Tongue (tissue), 2 donors: ENCODE results near the gene PBX4. TPM values are rescaled to one million over a fixed set of nuclear protein-coding genes. Genes with fewer than 3 reads are reported as not detected.
"Not testable (repeated sequence)": the region's sequence is repeated elsewhere in the genome, so short reads cannot be mapped to it uniquely, and the experiment has no call there.

Source experiments
- DNase-seq: peaks from one replicate; pipeline ENCODE4 v3.0.0-alpha.2; 2015
- total RNA-seq: library from RNA; depleted of rRNA; stranded (reverse); fragments of >200 nt; gene quantifications from one replicate; pipeline ENCODE4 v1.2.3, GENCODE V29; 2014

Gene PBX4, protein sequence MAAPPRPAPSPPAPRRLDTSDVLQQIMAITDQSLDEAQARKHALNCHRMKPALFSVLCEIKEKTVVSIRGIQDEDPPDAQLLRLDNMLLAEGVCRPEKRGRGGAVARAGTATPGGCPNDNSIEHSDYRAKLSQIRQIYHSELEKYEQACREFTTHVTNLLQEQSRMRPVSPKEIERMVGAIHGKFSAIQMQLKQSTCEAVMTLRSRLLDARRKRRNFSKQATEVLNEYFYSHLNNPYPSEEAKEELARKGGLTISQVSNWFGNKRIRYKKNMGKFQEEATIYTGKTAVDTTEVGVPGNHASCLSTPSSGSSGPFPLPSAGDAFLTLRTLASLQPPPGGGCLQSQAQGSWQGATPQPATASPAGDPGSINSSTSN
- total RNA-seq, result 2.8 TPM

DNA sequence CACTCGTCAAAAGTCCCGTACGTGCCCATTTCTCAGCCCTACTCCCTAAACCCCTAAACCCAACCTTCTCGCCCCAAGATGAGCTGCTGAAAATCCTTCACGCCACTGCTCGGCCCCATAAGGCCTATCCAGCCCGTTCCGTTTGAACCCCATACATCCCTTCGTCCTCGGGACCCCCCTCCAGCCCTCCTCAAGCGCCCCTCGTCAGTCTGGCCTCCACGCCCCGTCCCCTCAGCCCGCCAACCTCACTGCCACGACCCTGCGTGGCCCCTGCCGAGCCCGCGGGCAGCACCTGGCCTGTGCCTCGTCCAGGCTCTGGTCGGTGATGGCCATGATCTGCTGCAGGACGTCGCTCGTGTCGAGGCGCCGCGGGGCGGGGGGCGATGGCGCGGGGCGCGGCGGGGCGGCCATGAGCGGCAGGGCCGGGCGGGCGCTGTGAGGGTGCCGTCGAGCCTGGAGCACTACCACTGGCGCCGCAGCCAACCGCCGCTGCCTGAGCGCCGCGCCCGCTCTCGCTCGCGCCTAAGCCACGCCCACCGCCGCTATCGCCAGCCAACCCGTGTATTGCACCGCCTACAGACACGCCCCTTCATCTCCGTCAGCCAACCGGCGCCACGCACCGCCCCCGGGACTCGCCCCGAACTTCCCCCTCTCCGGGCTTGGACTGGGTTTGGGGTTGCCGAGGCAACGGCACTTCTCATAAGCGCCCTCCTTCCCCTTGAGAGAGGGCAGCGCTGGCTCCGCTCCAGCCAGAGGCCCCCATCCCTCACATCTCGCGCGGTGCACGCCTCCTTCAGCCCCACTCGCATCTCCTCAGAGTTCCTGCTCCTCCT lies at the start of gene PBX4:
PBX4 (minus strand) TSS at position 469 of the 833 bp plus-strand sequence; CDS start at position 411, 58 bp downstream.
- DNase-seq, result peak; percentile 98

DNA sequence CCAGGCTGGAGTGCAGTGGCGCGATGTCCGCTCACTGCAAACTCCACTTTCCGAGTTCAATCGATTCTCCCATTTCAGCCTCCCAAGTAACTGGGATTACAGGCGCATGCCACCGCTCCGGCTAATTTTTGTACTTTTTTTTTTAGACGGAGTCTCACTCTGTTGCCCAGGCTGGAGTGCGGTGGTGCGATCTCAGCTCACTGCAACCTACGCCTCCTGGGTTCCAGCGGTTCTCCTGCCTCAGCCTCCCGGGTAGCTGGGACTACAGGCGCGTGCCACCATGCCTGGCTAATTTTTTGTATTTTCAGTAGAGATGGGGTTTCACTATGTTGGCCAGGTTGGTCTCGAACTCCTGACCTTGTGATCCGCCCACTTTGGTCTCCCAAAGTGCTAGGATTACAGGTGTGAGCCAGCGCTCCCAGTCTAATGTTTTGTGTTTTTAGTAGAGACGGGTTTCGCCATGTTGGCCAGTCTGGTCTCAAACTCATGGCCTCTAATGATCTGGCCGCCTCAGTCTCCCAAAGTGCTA lies 47.0 kb upstream of the PBX4 start:
- not testable (repeated sequence) for DNase-seq

DNA sequence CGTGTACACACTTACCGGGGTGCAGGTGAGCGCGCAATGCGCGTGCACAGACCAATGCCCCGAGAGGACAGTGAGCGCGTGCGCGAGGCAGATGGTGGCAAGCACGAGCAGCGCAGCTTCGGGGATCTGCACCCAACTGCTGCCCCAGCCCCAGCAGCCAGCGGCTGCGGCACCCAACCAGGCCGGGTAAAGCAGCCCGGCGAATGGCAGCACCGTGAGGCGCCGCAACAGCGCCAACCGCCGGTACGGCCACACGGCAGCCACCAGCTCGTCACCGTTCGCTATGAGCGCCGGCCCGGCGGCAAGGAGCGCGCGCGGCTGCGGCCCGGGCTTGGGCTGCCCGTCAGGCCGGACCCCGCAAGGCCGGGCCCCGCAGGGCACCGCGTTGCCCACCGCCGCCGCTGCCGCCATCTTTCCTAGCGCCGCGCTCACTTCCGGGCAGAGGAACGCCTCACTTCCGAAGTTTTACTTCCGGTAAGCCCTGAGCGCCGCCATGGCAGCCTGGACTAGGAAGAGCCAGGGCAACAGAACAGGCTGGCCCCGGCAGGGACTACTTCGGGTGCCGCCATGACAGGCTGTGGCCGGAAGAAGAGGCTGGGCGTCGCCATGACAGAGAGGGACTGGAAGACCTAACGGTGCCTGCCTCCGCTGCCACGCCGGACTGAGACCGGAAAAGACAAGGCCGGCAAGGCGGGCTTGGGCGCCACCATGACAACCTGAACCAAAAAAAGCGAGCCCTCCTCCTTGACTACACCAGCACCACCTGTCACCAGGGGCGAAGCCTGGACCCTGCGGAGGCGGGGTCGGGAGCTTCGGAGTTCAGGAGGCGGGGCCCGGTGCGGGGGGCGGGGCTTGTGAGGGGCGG lies 45.0 kb upstream of the PBX4 start, which contains the start of gene ATP13A1:
ATP13A1 (minus strand) TSS at position 421 of the 865 bp plus-strand sequence; CDS start at position 411, 10 bp downstream.
- DNase-seq, result peak; percentile 98

DNA sequence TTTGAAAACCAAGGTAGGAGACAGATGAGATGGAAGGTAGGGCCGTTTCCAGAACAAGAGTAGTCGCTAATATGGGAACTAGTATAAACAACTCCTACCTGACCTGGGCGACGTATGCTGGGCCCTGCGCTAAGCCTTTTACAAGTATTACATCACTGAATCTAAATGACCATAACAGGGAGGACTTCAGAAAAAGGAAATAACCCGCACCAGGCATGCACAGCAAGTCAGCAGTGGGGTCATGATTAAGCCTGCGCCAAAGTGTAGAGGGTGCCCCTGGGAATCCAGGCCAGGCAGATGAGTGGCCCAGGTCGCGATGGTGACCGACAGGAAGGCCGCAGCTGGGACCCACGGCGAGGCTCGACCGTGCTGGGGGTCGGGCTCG lies 44.4 kb upstream of the PBX4 start:
- DNase-seq, result no peak

DNA sequence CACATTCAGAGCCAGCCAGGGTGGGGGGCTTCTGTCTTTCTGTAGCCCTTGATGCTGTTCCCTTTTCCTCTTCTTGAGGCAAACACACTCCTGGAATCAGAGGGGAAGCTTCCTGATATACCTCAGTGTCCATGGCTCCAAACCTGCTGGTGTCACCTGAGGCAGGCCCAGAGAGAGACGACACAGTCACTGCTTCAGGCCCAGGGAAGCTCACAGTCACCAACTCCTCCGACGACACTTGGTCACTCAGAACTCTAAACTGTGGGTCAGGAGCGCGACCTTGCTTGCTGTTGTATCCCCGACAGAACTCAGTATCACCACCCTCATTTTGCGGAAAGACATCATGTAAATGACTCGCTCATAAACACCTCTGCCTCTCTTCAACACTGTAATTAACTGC lies 43.9 kb upstream of the PBX4 start:
- no peak for DNase-seq

DNA sequence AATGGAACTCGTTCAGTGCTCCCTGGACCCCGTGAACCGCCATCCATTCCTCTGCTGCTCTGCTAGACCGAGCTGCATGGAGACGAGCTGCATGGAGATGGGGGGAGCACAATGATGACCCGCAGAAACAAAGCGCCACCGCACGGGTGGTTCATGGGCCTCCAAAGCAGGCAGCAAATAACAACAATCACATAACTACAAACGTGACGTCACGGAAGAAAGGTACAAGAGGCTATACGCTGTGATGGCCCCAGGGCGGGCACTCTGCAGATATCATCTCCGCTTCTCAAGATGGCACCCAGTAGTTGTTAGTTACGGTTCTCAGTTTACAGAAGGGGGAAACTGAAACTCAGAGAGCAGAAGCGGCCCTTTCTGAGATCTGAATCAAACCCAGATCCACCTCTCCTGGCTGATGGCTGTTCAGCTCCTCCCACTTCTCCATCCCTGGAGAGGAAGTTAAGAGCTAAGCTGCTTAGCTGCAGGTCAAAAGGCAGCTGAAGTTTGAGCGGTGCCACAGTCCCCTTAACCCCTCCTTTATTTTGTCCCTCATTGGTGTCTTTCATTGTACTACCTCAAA lies 43.3 kb upstream of the PBX4 start:
- DNase-seq, result no peak

DNA sequence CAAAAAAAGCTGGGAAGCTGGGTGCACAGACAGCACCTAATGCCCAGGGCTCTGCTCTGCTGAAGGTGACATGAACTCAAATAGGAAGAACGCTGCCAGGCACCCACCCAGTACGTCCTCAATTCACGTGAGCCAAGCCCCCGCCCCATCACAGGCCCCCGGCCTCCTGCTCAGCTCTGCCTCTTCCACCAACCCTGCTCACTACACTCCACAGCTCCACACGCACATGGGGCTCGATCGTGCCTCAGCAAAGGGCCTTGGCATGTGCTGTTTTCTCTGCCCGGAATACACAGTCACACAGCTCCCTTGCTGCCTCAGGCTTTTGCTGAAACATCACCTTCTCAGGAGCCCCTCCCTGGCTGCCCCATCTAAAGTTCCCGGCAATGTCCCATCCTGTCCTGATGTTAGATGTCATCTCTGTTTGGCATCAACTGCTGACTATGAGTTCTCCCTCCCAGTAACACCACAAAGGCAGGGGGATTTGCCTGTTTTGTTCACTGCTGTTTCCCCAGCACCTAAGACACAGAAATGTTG lies 42.7 kb upstream of the PBX4 start:
- no peak for DNase-seq

DNA sequence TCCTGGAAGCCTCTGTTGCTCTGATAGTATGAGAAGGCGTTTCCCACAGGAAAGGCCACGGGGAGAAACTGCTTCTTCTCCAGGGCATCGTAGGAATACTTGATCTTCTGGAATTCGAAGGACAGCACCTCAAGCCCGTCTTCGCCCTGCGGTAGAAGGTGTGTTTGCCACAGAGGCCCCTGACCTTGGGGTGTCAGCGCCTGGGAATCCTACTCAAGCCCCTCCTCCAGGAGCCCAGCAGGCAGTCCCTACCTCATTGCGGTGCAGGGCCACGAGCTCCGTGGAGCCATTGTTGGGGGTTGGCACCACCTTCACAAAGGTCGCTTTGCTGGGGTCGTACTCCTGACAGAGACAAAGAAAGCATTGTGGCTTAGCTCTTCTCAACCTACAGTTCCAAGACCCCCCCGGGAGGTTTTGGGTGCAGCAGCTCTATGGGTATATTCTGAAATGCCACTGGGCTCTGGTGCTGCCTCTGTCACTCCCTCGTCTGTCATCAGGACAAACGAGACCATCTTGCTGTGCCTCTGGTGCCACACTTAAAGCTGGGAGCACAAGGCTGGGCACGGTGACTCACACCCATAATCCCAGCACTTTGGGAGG lies 41.3 kb upstream of the PBX4 start:
- no peak for DNase-seq

DNA sequence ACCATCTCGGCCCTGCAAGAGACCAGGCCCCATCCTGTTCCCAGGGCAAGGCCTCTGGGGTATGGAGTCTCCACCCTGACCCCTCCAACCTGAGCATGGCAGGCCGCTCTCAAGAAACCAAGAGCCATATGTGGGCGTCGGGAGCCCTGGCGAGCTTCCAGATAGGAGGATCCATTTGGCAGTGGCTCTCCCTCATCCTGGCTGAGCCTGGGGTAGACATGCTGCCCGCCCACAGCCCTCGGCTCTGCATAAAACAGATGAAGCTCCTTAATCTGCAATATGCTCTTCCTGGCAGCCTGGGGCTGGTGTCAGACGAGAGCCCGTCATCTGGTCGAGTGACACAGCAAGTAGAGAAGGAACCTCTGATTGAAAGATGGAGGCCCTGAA lies 38.9 kb upstream of the PBX4 start:
- DNase-seq, result no peak

DNA sequence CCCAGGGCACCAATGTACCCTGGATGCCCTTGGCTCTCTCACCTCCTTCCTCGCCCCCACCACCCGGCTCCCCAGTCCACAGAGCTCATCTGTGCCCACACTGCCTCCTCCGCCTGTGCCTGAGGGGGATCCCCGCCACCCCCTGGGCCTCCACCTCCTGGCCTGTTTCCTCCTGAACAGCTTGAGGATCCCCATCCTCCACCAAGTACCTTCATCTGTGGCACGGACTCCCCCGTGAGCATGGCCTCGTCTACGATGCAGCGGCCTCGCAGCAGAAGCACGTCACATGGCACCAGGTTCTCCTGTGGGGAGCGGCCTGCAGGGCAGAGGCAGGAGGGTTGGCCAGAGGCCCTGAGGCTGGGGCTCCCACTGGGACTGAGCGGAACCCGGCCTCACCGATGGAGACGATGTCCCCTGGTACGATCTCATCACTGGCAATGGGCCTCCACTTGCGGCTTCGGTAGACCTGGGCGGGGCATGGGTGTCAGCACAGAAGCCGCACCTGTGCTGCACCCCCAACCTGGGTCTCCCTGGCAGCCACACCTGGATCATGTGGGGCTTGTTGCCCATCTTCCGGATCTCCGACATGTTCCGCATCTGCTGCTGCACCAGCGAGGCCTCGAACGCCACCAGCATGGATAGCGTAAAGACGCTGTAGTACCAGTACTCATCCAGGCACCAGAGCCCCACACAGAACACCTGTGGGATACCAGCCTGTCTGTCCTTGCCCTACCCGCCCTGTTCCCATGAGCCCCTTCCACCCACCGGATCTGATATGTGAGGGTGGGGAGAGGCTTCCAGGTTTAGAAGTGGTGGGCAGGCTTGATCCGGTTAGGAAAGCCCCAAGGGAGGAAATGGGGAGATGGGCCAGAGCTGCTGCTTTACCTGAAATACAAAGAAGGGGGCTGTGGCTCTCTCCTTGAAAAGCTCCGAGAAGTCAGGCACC lies 38.2 kb upstream of the PBX4 start:
- no peak for DNase-seq

DNA sequence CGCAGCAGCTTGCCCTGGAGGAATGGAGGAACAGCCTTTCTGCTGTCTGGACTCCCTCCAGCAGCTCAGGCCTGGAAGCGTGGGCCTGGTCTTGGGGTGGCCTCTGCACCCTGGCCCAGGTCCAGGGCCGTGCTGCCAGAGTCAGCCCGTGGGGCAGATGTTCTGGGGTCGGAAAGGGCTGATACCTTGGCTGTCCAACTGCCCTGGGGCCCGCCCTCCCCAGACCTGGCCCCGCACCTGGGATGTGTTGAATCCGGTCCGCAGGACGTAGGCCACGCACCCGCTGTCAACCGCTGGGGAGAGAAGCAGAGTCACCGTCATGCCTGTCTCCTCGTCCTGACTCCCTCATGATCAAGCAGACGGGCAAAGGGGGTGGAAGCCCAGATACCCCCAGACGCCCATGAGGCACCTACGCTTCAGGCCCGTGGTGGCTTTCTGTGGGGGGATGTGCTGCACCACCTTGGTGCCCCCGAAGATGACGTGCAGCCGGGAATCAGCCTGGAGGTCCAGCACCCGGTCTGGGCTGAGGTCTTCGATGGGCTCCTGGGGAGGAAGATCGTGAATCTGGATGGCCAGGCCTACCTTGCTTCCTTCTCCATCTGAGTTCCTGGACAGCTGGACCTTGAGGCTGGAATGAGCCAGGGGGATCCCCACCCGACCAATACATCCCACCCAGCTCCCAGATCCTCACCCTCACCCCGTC lies 37.3 kb upstream of the PBX4 start:
- DNase-seq, result no peak

DNA sequence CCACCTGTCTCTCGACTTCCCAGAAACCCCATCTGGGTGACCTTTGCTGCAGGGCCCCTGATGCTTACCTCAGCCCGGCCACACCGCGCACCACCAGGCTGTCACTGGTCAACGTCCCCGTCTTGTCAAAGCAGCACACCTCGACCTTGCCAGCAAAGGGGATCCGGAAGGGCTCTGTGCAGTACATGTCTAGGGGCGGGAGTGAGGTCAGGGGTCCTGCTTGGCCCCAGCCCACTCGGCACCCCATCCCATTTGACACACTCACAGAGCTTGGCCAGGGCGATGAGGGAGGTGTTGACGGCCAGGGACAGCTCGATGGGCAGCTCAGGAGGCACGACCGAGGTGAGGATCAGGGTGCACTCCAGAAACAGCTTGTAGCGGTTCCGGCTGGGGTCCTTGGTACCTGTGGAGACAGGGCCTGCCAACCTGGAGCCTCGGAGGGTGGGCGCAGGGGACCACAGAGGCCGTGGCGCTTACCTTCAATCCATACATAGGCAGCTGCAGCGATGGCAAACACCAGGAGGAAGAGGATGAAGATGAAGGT lies 36.6 kb upstream of the PBX4 start:
- DNase-seq, result no peak

DNA sequence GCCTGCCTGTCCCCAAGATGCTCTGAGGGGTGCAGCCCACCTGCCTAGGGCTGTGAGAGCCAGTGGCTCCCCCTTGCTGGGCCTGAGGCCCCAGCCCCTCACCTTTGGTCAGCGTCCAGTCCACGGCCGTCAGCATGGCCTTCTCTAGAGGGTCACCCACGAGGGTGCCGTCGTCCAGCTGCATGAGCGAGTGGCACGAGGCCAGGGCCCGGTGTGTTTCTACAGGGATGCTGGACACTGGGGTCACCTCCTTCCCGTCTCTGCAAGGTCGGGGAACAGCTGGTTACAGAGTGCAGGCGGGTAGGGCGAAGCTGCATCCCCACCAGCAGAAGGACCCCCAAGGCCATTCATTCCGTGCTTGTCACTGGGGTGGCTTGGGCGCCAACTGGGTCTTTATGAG lies 36.0 kb upstream of the PBX4 start:
- no peak for DNase-seq

DNA sequence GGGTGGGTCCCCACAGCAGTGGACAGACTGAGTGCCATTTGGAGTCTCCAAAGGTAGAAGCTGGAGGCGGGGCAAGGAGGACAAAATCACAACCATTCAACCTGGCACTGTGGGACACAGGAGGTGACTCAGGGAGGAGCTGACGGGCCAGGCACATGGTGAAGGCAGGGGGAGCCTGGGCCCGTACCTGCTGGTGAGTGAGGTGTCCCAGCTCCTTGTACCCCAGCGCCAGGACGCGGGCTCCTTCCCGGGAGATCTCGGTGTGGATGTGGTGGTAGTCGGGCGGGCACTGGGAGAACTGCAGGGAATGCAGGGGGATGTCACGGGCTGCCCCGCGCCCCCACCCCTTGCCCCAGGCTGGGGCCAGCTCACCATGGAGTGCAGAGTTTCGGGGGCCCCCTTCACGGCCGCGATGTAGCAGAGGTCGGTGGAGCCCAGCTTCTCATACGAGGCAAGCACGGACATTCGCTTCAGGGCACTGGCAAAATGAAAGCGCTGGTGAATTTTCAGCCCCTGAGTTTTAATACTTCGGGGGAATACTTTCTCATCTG lies 35.2 kb upstream of the PBX4 start:
- no peak for DNase-seq

DNA sequence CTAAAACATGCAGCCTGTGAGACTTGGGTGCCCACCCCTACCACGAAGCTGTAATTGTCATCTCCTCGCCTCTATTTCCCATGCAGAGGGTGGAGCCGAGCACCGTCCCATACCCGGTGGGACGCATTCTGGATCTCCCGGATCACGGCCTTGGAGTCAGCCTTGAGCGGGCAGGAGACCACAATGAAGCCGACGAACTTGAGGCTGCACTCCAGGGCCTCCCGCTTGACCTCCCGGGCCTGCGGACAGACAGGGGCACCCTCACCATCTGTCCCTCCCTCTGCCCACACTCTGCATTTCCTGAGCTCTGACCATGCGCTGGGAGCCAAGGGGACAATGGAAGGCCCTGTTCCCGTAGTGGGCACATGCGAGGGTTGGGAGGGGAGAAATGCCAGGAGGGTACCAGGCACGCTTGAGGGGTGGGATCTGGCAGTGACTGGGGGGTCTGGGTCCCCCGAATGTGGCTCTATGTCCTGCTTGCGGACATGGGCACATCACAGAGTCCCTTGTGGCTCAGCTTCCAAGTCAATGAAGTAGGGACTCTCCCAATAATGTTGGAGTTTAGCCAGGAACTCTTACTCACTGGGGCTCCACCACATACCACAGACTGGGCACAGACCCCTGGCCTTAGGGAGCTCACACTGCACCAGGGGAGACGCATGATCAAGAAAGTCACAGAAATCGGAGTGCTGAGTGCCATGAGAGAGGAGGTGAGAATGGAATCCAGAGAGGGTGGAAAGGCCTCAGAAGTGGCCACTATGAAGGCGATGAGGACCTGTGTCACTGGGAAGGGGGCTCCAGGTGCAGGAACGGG lies 34.2 kb upstream of the PBX4 start:
- DNase-seq, result no peak

DNA sequence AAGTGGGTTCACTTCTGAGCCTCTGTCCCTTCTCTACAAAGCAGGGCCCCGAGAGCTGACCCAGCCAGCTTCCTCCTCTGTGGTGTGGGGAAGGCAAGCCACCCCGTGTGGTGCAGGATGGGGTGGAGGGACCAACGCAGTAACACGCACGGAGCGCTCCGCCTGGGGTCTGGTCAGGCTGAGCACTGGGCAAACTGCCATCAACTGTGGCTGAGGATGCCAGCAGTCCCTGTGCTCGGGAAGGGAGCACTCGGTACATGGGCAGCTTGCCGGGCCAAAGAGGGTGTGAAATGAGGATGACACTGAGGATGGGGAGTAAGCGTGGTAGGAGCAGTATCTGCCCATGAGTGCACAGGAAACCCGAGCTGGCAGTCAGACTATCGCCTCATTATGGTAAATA lies 32.6 kb upstream of the PBX4 start:
- no peak for DNase-seq

DNA sequence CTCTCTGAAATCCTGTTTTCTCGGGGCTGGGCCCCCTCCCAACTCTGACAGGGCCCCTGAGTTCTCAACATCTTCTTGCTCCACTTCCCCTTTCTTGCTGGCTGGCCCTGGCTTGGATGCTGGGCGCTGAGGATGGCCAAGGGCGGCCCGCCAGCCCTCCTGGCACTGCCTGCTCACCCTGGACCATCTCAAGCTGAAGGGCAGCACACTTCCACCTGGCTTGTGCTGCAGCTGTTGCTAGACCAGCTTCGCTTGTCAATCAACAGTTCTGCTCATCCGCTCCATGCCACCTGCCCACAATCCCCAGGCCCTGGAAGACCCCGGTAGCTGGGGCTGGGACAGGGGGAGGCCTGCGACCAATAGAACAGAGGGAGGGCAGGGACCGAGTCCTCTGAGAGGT lies 31.8 kb upstream of the PBX4 start:
- peak; percentile 46 for DNase-seq

DNA sequence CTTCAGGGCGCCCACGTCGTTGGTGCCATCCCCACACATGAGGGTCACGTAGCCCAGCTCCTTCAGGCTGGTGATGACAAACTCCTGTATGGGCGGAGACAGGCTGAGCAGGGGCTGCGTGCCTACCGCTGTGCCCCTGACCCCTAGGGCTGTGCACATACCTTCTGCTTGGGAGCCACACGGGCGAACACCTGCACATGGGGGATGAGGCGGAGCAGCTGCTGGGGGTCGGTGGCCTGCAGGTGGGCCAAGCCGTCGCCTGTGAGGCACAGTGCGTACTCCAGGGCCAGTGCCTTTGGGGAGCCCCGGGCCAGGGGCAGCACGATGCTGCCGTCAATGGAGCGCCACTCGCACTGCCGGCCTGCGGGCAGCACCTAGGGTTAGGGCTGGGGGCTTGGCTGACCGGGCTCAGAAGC lies 31.1 kb upstream of the PBX4 start:
- DNase-seq, result no peak
